GM10266 (cell line): ENCODE results near the gene DNPEP.

Source experiments
- DNase-seq: peaks from one replicate; pipeline ENCODE4 v3.0.0; 2012; ENCODE audit errors: extremely low spot score
- TF ChIP-seq, protein P1 (sequence below): IDR thresholded peaks from 2 replicates; pipeline ENCODE4 v1.5.1; 2012; ENCODE audit warnings: mild to moderate bottlenecking, low read depth; ENCODE audit not compliant: control insufficient read depth, insufficient read depth; ENCODE audit errors: missing control alignments

DNPEP gene

DNA sequence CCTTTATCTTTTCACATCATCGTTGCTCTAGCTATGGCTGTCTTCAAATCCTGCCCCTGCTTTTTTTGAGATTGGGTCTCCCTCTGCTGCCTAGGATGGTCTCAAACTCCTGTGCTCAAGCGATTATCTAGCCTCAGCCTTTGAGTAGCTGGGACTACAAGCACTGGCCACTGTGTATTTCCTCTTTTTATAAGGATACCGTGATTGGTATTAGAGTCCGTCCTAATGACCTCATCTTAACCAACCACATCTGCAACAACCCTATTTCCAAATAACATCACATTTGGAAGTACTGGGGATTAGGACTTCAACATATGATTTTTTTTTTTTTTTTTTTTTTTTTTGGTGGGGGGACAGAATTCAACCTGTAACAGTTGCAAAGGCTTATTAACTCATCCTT lies 64.3 kb downstream of the DNPEP start:
- TF ChIP-seq, protein P1, sequence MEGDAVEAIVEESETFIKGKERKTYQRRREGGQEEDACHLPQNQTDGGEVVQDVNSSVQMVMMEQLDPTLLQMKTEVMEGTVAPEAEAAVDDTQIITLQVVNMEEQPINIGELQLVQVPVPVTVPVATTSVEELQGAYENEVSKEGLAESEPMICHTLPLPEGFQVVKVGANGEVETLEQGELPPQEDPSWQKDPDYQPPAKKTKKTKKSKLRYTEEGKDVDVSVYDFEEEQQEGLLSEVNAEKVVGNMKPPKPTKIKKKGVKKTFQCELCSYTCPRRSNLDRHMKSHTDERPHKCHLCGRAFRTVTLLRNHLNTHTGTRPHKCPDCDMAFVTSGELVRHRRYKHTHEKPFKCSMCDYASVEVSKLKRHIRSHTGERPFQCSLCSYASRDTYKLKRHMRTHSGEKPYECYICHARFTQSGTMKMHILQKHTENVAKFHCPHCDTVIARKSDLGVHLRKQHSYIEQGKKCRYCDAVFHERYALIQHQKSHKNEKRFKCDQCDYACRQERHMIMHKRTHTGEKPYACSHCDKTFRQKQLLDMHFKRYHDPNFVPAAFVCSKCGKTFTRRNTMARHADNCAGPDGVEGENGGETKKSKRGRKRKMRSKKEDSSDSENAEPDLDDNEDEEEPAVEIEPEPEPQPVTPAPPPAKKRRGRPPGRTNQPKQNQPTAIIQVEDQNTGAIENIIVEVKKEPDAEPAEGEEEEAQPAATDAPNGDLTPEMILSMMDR, result no peak
- DNase-seq, result no peak
